ENCODE data around the gene MTPN. TPM values are rescaled to one million over a fixed set of nuclear protein-coding genes. Genes with fewer than 3 reads are reported as not detected.

The MTPN gene
- total RNA-seq, 1 donor from 2014 or later, result 67.9 TPM

DNA sequence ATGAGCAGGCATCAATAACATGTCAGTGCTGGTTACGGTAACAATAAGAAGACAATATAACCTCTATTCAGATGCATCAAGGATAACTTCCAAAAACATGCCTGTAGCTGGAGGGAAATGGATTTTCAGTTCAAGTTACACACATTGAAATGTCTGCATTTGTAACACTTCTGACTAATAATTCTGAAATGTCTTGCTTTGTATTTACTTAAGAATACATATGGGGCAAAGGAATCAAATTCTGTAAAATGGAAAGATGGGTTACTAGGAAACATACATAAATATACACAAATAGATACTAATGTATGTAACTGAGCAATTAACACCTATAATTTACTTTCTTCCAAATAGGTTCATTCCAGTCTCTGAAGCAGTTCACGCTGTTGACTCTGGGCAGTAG, 18.6 kb upstream of the MTPN start:
- intact Hi-C loops (cut with micrococcal nuclease), result no loop called here
- Histone ChIP-seq H3K36me3 (no peaks in the 10 kb centered on the region), H3K9me3 (replicated peaks) (no peaks in the 10 kb centered on the region), H3K4me3 (no peak overlapping the region), H3K4me1 (no peaks in the 10 kb centered on the region), H3K27me3 (ENCODE audit: low read depth) (no peaks in the 10 kb centered on the region), H3K27ac (replicated peaks) (no peak overlapping the region)
- TF ChIP-seq CTCF (IDR thresholded peaks at IDR 0.05; ENCODE audit: borderline replicate concordance), result no peak
- no peak for DNase-seq

- H3K36me3 ChIP-seq, result no peaks in the 10 kb centered on the region
- no peak for DNase-seq
- H3K27me3 ChIP-seq (ENCODE audit: low read depth), result no peaks in the 10 kb centered on the region
- H3K9me3 ChIP-seq (replicated peaks), result no peaks in the 10 kb centered on the region
- H3K27ac ChIP-seq (replicated peaks), result no peak overlapping the region
- no peak overlapping the region for H3K4me3 ChIP-seq
- intact Hi-C loops (cut with micrococcal nuclease), result no loop called here
- no peaks in the 10 kb centered on the region for H3K4me1 ChIP-seq
- TF ChIP-seq CTCF (IDR thresholded peaks at IDR 0.05; ENCODE audit: borderline replicate concordance), result no peak
Observed at GRCh38 chr7:135994466-135995205, 17.5 kb upstream of the MTPN start.

DNA sequence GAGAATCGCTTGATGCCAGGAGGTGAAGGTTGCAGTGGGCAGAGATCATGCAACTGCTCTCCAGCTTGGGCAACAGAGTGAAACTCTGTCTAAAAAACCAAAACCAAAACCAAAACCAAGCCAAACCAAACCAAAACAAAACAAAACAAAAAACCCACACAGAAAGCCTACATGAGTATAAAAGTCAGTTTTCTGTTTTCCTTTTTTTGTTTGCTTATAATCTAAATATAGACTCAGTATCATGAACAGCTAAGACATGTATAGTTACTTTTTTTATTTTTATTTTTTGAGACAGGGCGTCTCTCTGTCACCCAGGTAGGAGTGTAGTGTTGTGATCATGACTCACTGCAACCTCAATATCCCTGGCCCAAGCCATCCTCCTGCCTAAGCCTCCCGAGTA, 16.8 kb upstream of the MTPN start:
- Histone ChIP-seq H3K27ac (replicated peaks) (no peak overlapping the region), H3K9me3 (replicated peaks) (no peaks in the 10 kb centered on the region), H3K36me3 (no peaks in the 10 kb centered on the region), H3K4me3 (no peak overlapping the region), H3K27me3 (ENCODE audit: low read depth) (no peaks in the 10 kb centered on the region), H3K4me1 (no peaks in the 10 kb centered on the region)
- intact Hi-C loops (cut with micrococcal nuclease), result no loop called here
- no peak for DNase-seq
- TF ChIP-seq CTCF (IDR thresholded peaks at IDR 0.05; ENCODE audit: borderline replicate concordance), result no peak

DNA sequence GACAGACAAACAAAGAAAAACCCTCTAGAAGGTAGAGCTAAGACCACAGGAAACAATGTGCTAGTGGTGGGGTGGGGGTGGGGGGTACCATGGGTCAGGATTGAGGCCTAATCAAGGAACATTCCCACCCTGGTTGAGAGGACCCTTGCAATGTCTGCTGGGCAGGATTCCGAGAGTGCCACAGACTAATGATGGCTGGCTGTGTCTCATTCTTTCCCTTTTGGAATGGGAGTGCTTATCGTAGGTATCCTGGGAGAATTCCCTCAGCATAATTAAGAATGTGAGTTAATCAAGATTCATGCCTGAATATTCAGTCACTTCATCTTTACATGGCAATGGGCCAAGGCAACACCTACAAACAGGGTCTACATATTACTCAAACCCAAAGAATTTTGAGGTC, 14.7 kb upstream of the MTPN start:
- DNase-seq, result no peak
- Histone ChIP-seq H3K4me1 (no peaks in the 10 kb centered on the region), H3K36me3 (no peaks in the 10 kb centered on the region), H3K4me3 (no peak overlapping the region), H3K27me3 (ENCODE audit: low read depth) (no peaks in the 10 kb centered on the region), H3K9me3 (replicated peaks) (no peaks in the 10 kb centered on the region), H3K27ac (replicated peaks) (no peak overlapping the region)
- no peak for TF ChIP-seq CTCF (IDR thresholded peaks at IDR 0.05; ENCODE audit: borderline replicate concordance)
- intact Hi-C loops (cut with micrococcal nuclease), result no loop called here

GRCh38 chr7:135991322-135991721, 14.2 kb upstream of the MTPN start:
- Histone ChIP-seq H3K27ac (replicated peaks) (no peak overlapping the region), H3K27me3 (ENCODE audit: low read depth) (no peaks in the 10 kb centered on the region), H3K4me3 (no peak overlapping the region), H3K4me1 (no peaks in the 10 kb centered on the region), H3K9me3 (replicated peaks) (no peaks in the 10 kb centered on the region), H3K36me3 (no peaks in the 10 kb centered on the region)
- DNase-seq, result no peak
- TF ChIP-seq CTCF (IDR thresholded peaks at IDR 0.05; ENCODE audit: borderline replicate concordance), result no peak
- intact Hi-C loops (cut with micrococcal nuclease), result no loop called here
